ENCODE measurements around the gene RNF225.
A peak's percentile ranks its signal among the peaks of the same experiment; 100 is the strongest.

Gene RNF225

GRCh38 chr19:58379246-58379645 lies 16.2 kb upstream of the RNF225 start:
- no peak for DNase-seq (ENCODE audit: low read depth)
- no peak for TF ChIP-seq CTCF (conservative IDR thresholded peaks at IDR 0.05; ENCODE audit: control insufficient read depth, insufficient read depth, low read depth, low read length)
- no peak overlapping the region for H3K4me3 ChIP-seq (ENCODE audit: control insufficient read depth, low read depth, low read length)

GRCh38 chr19:58380037-58380661 lies 15.3 kb upstream of the RNF225 start:
- H3K4me3 ChIP-seq (ENCODE audit: control insufficient read depth, low read depth, low read length), result peak overlapping the region; percentile 86
- peak; percentile 14 for DNase-seq (ENCODE audit: low read depth)
- TF ChIP-seq CTCF (conservative IDR thresholded peaks at IDR 0.05; ENCODE audit: control insufficient read depth, insufficient read depth, low read depth, low read length), result no peak

- peak within 1 kb of the TSS; percentile 86 for H3K4me3 ChIP-seq (ENCODE audit: control insufficient read depth, low read depth, low read length)
- DNase-seq (ENCODE audit: low read depth), result peak; percentile 100
- TF ChIP-seq CTCF (conservative IDR thresholded peaks at IDR 0.05; ENCODE audit: control insufficient read depth, insufficient read depth, low read depth, low read length), result no peak
These were observed 14.6 kb upstream of the RNF225 start, which contains the start of gene ZNF837 for GRCh38 chr19:58380662-58381459. ZNF837 (minus strand) TSS chr19:58381030; CDS start chr19:58369332, 11,698 bp downstream.

- no peak for DNase-seq (ENCODE audit: low read depth)
- no peak for TF ChIP-seq CTCF (conservative IDR thresholded peaks at IDR 0.05; ENCODE audit: control insufficient read depth, insufficient read depth, low read depth, low read length)
- H3K4me3 ChIP-seq (ENCODE audit: control insufficient read depth, low read depth, low read length), result peak overlapping the region; percentile 86
These were observed 13.8 kb upstream of the RNF225 start for GRCh38 chr19:58381460-58382212.

- H3K4me3 ChIP-seq (ENCODE audit: control insufficient read depth, low read depth, low read length), result no peak overlapping the region
- DNase-seq (ENCODE audit: low read depth), result no peak
- no peak for TF ChIP-seq CTCF (conservative IDR thresholded peaks at IDR 0.05; ENCODE audit: control insufficient read depth, insufficient read depth, low read depth, low read length)
These were observed 12.4 kb upstream of the RNF225 start for GRCh38 chr19:58382997-58383603.

GRCh38 chr19:58385313-58385890 lies 10.1 kb upstream of the RNF225 start:
- no peak overlapping the region for H3K4me3 ChIP-seq (ENCODE audit: control insufficient read depth, low read depth, low read length)
- DNase-seq (ENCODE audit: low read depth), result no peak
- TF ChIP-seq CTCF (conservative IDR thresholded peaks at IDR 0.05; ENCODE audit: control insufficient read depth, insufficient read depth, low read depth, low read length), result no peak
